B cell (primary cell): ENCODE results near the gene MYL12B. TPM values are rescaled to one million over a fixed set of nuclear protein-coding genes. Genes with fewer than 3 reads are reported as not detected.

Experiments
- ATAC-seq: fragments of 200-7000 bp; cut with Tn5 transposase; one replicate; pipeline ENCODE4 v1.10.0; 2021; ENCODE audit warnings: low read depth, mild to moderate bottlenecking, moderate number of reproducible peaks, moderate library complexity
- CTCF ChIA-PET: fragments of 350-600 bp; sonication (Branson Sonifier 250); formaldehyde crosslinking; loops from one replicate; lab custom pipeline; 2021; ENCODE audit warnings: antibody characterized with exemption, inconsistent platforms; lab: Charles Lee
- POLR2A ChIA-PET: fragments of 350-600 bp; sonication (Branson Sonifier 250); formaldehyde crosslinking; loops from one replicate; lab custom pipeline; 2021; ENCODE audit warnings: antibody characterized with exemption; lab: Charles Lee
- DNase-seq: peaks from one replicate; pipeline ENCODE4 v3.0.0; 2013
- H2AFZ ChIP-seq: 2 replicates; pipeline ENCODE4 v1.6.1; 2012; ENCODE audit warnings: mild to moderate bottlenecking, low read depth, low read length; ENCODE audit not compliant: insufficient read depth, poor library complexity, severe bottlenecking
- H3K27ac ChIP-seq, 2 donors: 1 replicate in 1 of 2; 2 replicates in 1 of 2; pipeline ENCODE4 v1.5.1; 2012 to 2013; ENCODE audit warnings: low read length in 2 of 2, mild to moderate bottlenecking in 2 of 2, moderate library complexity in 1 of 2
- H3K27me3 ChIP-seq, 4 experiments: fragments of 200-600 bp in 1 of 4; sonication (generic) in 1 of 4; replicated peaks in 1 of 4; 1 replicate in 2 of 4; 2 replicates in 2 of 4; pipeline versions ENCODE4 v1.6.1 to v1.7.0; 2013 to 2016; ENCODE audit warnings: low read length in 3 of 4, mild to moderate bottlenecking in 2 of 4, mixed read lengths in 1 of 4, moderate library complexity in 1 of 4; ENCODE audit not compliant: insufficient read depth in 4 of 4, control insufficient read depth in 3 of 4; ENCODE audit errors: control extremely low read depth in 1 of 4
- H3K36me3 ChIP-seq, 2 experiments: replicated peaks in 1 of 2; 1 replicate in 1 of 2; 2 replicates in 1 of 2; pipeline versions ENCODE4 v1.6.1 to v1.7.1; 2013; ENCODE audit warnings: low read length in 1 of 2; ENCODE audit not compliant: insufficient read depth in 2 of 2, control insufficient read depth in 1 of 2; ENCODE audit errors: control extremely low read depth in 1 of 2, extremely low read depth in 1 of 2
- H3K4me1 ChIP-seq, 2 donors: fragments of 200-600 bp in 1 of 2; sonication (generic) in 1 of 2; 1 replicate in 1 of 2; 2 replicates in 1 of 2; pipeline versions ENCODE4 v1.5.1 to v1.6.1; 2013 to 2017; ENCODE audit warnings: low read length in 2 of 2; ENCODE audit not compliant: control insufficient read depth in 2 of 2, insufficient read depth in 2 of 2
- H3K4me2 ChIP-seq: replicated peaks from 2 replicates; pipeline ENCODE3; 2012; ENCODE audit warnings: mild to moderate bottlenecking, low read depth, low read length; ENCODE audit not compliant: poor library complexity, severe bottlenecking
- H3K4me3 ChIP-seq, 5 experiments: fragments of 200-600 bp in 1 of 5; sonication (generic) in 1 of 5; 1 replicate in 3 of 5; 2 replicates in 2 of 5; pipeline versions ENCODE4 v1.5.1 to v1.7.0; 2011 to 2016; ENCODE audit warnings: low read length in 4 of 5, mild to moderate bottlenecking in 4 of 5, low read depth in 2 of 5, control low read depth in 1 of 5, moderate library complexity in 1 of 5; ENCODE audit not compliant: insufficient read depth in 1 of 5; ENCODE audit errors: control extremely low read depth in 1 of 5, extremely low read depth in 1 of 5
- H3K79me2 ChIP-seq: fragments of 200-600 bp; sonication (generic); one replicate; pipeline ENCODE4 v1.6.0; 2016; ENCODE audit warnings: low read length; ENCODE audit not compliant: control insufficient read depth, insufficient read depth
- H3K9ac ChIP-seq: fragments of 200-600 bp; sonication (generic); 2 replicates; pipeline ENCODE4 v1.6.1; 2017; ENCODE audit warnings: mild to moderate bottlenecking, low read length, moderate library complexity
- H3K9me3 ChIP-seq, 3 donors: one replicate each; pipeline versions ENCODE4 v1.6.1 to v1.7.1; 2013; ENCODE audit warnings: low read length in 2 of 3; ENCODE audit not compliant: control insufficient read depth in 2 of 3, insufficient read depth in 1 of 3; ENCODE audit errors: control extremely low read depth in 1 of 3
- H4K20me1 ChIP-seq: 2 replicates; pipeline ENCODE4 v1.6.0; 2012; ENCODE audit warnings: mild to moderate bottlenecking, low read length; ENCODE audit not compliant: insufficient read depth, control insufficient read depth, poor library complexity, severe bottlenecking
- H3K27ac Mint-ChIP-seq: one replicate; pipeline ENCODE4 v1.8.0; 2021; ENCODE audit warnings: mixed read lengths
- H3K27me3 Mint-ChIP-seq: one replicate; pipeline ENCODE4 v1.8.0; 2021; ENCODE audit warnings: mixed read lengths
- H3K4me1 Mint-ChIP-seq: one replicate; pipeline ENCODE4 v1.8.0; 2021; ENCODE audit warnings: mixed read lengths
- H3K4me3 Mint-ChIP-seq: one replicate; pipeline ENCODE4 v1.8.0; 2021; ENCODE audit warnings: mixed read lengths
- H3K9me3 Mint-ChIP-seq: one replicate; pipeline ENCODE4 v1.8.0; 2022; ENCODE audit warnings: mixed read lengths; ENCODE audit not compliant: insufficient read depth
- EZH2 ChIP-seq: IDR thresholded peaks from 2 replicates; pipeline ENCODE4 v1.6.1; 2012; ENCODE audit warnings: borderline replicate concordance, low read depth, mild to moderate bottlenecking, moderate library complexity, low read length; ENCODE audit not compliant: insufficient read depth, poor library complexity, severe bottlenecking
- WGBS: methylation state at CpG from one replicate; pipeline ENCODE4 v1.1.5; 2013; ENCODE audit warnings: missing lambda C conversion rate; ENCODE audit not compliant: insufficient coverage; 5-methylcytosine and 5-hydroxymethylcytosine counted together
- intact Hi-C: fragments of 100-400 bp; cut with micrococcal nuclease; formaldehyde crosslinking; loops from one replicate; pipeline ENCODE4 v1.10.0; 2022
- polyA plus RNA-seq: library from polyadenylated mRNA; depleted of rRNA; stranded (reverse); fragments of >200 nt; gene quantifications from 2 replicates; pipeline ENCODE4 v1.2.3, GENCODE V29; 2012
- total RNA-seq, 2 donors: library from RNA; stranded (reverse); fragments of 120-200 nt in 1 of 2; gene quantifications; 1 replicate in 1 of 2; 2 replicates in 1 of 2; pipeline versions ENCODE4 v1.2.3 to v1.2.4, GENCODE V29; 2013 to 2022
- TF ChIP-seq, protein P1 (sequence below): fragments of 200-600 bp; IDR thresholded peaks from one replicate; pipeline ENCODE4 v1.8.0; 2022; ENCODE audit warnings: antibody characterized with exemption, mild to moderate bottlenecking

The MYL12B gene
- total and polyA plus RNA-seq, 2 donors (not counting 1 experiment from before 2014, with no cell fraction given), result 127 to 139 TPM

DNA sequence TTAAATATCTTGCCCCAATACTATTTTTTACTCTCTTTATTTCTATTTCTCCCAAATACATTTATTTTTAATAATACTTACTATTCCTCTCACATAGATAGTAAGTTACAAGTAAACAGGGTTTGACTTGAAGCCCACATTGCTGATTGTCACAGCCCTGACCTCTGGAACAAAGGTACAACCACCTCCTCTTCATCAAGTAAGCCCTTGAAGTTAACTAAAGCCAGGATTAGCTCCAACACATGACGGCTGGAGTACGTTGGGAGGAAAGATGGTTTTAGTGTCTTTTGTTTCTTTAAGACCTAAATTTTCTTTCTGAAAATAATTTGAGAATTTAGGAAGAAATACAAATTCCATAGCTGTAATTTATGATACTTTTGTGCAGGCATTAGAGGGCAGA, 43.1 kb upstream of the MYL12B start:
- no peak overlapping the region for H3K4me3 ChIP-seq
- no peaks in the 10 kb centered on the region for H3K36me3 ChIP-seq
- no peaks in the 10 kb centered on the region for H4K20me1 ChIP-seq
- Mint-ChIP-seq H3K9me3 (no peaks in the 10 kb centered on the region), H3K4me3 (no peak overlapping the region), H3K27ac (no peak overlapping the region), H3K27me3 (no peaks in the 10 kb centered on the region), H3K4me1 (no peaks in the 10 kb centered on the region)
- ATAC-seq (no peak), DNase-seq (no peak)
- TF ChIP-seq, protein P1, sequence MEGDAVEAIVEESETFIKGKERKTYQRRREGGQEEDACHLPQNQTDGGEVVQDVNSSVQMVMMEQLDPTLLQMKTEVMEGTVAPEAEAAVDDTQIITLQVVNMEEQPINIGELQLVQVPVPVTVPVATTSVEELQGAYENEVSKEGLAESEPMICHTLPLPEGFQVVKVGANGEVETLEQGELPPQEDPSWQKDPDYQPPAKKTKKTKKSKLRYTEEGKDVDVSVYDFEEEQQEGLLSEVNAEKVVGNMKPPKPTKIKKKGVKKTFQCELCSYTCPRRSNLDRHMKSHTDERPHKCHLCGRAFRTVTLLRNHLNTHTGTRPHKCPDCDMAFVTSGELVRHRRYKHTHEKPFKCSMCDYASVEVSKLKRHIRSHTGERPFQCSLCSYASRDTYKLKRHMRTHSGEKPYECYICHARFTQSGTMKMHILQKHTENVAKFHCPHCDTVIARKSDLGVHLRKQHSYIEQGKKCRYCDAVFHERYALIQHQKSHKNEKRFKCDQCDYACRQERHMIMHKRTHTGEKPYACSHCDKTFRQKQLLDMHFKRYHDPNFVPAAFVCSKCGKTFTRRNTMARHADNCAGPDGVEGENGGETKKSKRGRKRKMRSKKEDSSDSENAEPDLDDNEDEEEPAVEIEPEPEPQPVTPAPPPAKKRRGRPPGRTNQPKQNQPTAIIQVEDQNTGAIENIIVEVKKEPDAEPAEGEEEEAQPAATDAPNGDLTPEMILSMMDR, result no peak
- no peak for TF ChIP-seq EZH2
- H2AFZ ChIP-seq, result no peak overlapping the region
- intact Hi-C loops, result no loop called here
- no peak overlapping the region for H3K4me2 ChIP-seq
- ChIA-PET POLR2A (no interaction called here), CTCF (interaction anchor here (0.9 to 1.9 kb wide), 3 partner anchors 67 to 223 kb away, joined by 3 to 6 read pairs (median 4); no protein-coding TSS in a partner anchor)
- no peaks in the 10 kb centered on the region for H3K4me1 ChIP-seq
- H3K27me3 ChIP-seq, result no peaks in the 10 kb centered on the region
- no peaks in the 10 kb centered on the region for H3K9me3 ChIP-seq
- no CpG with 5 or more reads among the region's 2 CpGs for WGBS
- no peak overlapping the region for H3K27ac ChIP-seq
- H3K9ac ChIP-seq, result no peak overlapping the region
- H3K79me2 ChIP-seq, result no peaks in the 10 kb centered on the region

DNA sequence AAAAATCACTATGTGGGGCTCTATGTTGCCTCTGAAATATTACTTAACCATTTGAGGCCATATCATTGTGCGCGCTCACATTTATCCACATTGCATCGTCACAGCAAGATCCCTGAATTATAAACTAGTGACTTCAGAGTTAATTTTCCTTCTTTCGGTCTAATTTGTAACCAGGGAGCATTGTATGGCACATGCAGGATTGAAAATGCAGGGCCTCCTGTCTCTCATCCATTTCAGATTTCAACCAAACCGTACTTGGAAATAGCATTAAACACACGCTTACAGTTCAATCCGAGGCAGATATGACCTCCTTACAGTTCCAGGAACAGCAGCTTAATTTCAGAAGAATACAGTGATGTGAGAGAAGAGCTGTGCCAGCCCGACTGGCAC, 42.7 kb upstream of the MYL12B start:
- Histone ChIP-seq H3K4me2 (no peak overlapping the region), H3K79me2 (no peaks in the 10 kb centered on the region), H4K20me1 (no peaks in the 10 kb centered on the region), H3K4me1 (no peaks in the 10 kb centered on the region), H3K4me3 (no peak overlapping the region), H3K9me3 (no peaks in the 10 kb centered on the region), H3K27ac (no peak overlapping the region), H2AFZ (no peak overlapping the region), H3K27me3 (no peaks in the 10 kb centered on the region), H3K36me3 (no peaks in the 10 kb centered on the region), H3K9ac (no peak overlapping the region)
- no peaks in the 10 kb centered on the region for H3K27me3 Mint-ChIP-seq
- no peak for ATAC-seq
- WGBS, result 93% methylated on average over 3 of the region's 8 CpGs
- H3K4me3 Mint-ChIP-seq, result no peak overlapping the region
- no peaks in the 10 kb centered on the region for H3K4me1 Mint-ChIP-seq
- no peak overlapping the region for H3K27ac Mint-ChIP-seq
- ChIA-PET CTCF (interaction anchor here (0.9 to 1.9 kb wide), 3 partner anchors 68 to 223 kb away, joined by 3 to 6 read pairs (median 4); no protein-coding TSS in a partner anchor), POLR2A (interaction anchor here (0.5 kb wide), 1 partner anchor 22 kb away, joined by 3 read pairs; no protein-coding TSS in a partner anchor)
- TF ChIP-seq, protein P1, result no peak
- TF ChIP-seq EZH2, result no peak
- H3K9me3 Mint-ChIP-seq, result no peaks in the 10 kb centered on the region
- DNase-seq, result no peak
- intact Hi-C loops, result no loop called here
